ENCODE data around the gene TMEM201. TPM values are rescaled to one million over a fixed set of nuclear protein-coding genes. Genes with fewer than 3 reads are reported as not detected.
A peak's percentile ranks its signal among the peaks of the same experiment; 100 is the strongest.

Gene TMEM201
- 27.1 and 27.9 TPM in 2 replicates for total RNA-seq (2021; fragmentation: NEBNext Ultra II Directional; extraction: Animal tissue kit (Norgen Biotek cat#: 25700))
- polyA plus RNA-seq (2011; rRNA removed), result 8.2 and 14.2 TPM in 2 replicates
- 4.4 TPM for polyA plus RNA-seq (2011; cell fraction: cytosol; rRNA removed)
- polyA plus RNA-seq (2011; cell fraction: nucleus; rRNA removed), result 24.5 TPM
- 11.3 to 20.5 TPM (median 17.5 TPM) in 4 replicates for polyA plus RNA-seq (2012, experiment 1 of 2)
- 17.2 TPM for polyA plus RNA-seq (2012, experiment 2 of 2)
- 24.4 TPM for polyA plus RNA-seq (2013, experiment 1 of 2)
- 26.3 TPM for polyA plus RNA-seq (2013, experiment 2 of 2)
- polyA minus RNA-seq (2011; rRNA and poly(A)+ RNA removed), result 6.7 and 6.9 TPM in 2 replicates
- 12.9 TPM for polyA minus RNA-seq (2011; cell fraction: cytosol; rRNA and poly(A)+ RNA removed)
- polyA minus RNA-seq (2011; cell fraction: nucleus; rRNA and poly(A)+ RNA removed), result 20.1 TPM
- long read RNA-seq, experiment 1, partial matches to known transcripts, result 6 of 23 reads
- long read RNA-seq, experiment 1, other reads (novel, unspliced or antisense), result 14 of 23 reads
- long read RNA-seq, experiment 2, partial matches to known transcripts, result 1 of 1 reads
- long read RNA-seq, experiment 2, other reads (novel, unspliced or antisense), result 0 of 1 reads

GRCh38 chr1:9588551-9589143, at the start of gene TMEM201:
Gene TMEM201 (plus strand): TSS chr1:9588911. CDS start chr1:9588931, 20 bp downstream.
- Histone ChIP-seq H4K5ac (ENCODE audit: insufficient read length, low read depth, low read length) (no peak within 1 kb of the TSS), H2BK20ac (ENCODE audit: low read length) (no peak within 1 kb of the TSS), H3K14ac (ENCODE audit: insufficient read length) (no peak within 1 kb of the TSS), H3K56ac (replicated peaks; ENCODE audit: insufficient read length, low read depth, low read length) (no peak within 1 kb of the TSS), H3K18ac (ENCODE audit: extremely low read depth, low read length) (peak within 1 kb of the TSS; percentile 11), H3K4me3 (ENCODE audit: extremely low read depth in 1 of 4, insufficient read depth in 2 of 4, low read depth in 3 of 4, low read length in 4 of 4) (peak within 1 kb of the TSS; percentile 60 to 82 (median 70)), H3K4me2 (ENCODE audit: insufficient read depth in 1 of 2, low read depth in 2 of 2, low read length in 2 of 2) (peak within 1 kb of the TSS; percentile 86 to 91), H3K9me3 (ENCODE audit: insufficient read depth in 2 of 2, low read depth in 1 of 2, low read length in 1 of 2) (no peaks in the 10 kb centered on the region), H3K4ac (replicated peaks; ENCODE audit: insufficient read length, low read depth, low read length) (no peak within 1 kb of the TSS), H3K79me1 (ENCODE audit: low read depth, low read length) (peaks cover 7% of the 10 kb centered on the region), H3K23ac (ENCODE audit: insufficient read length) (no peak within 1 kb of the TSS), H3K4me1 (replicated peaks in 1 of 4; ENCODE audit: control insufficient read depth in 3 of 4, insufficient read depth in 4 of 4, low read length in 3 of 4) (peaks cover 0 to 35% (median 25%) of the 10 kb centered on the region in 4 experiments; a peak in 5 of 7 replicates), H4K91ac (replicated peaks; ENCODE audit: insufficient read length, low read length) (no peak within 1 kb of the TSS), H2BK12ac (ENCODE audit: low read depth, low read length) (no peak within 1 kb of the TSS), H3K79me2 (ENCODE audit: control insufficient read depth in 1 of 2, insufficient read depth in 2 of 2, low read length in 2 of 2) (peaks cover 6 to 44% of the 10 kb centered on the region in 2 experiments; a peak in 3 of 4 replicates), H2BK120ac (replicated peaks; ENCODE audit: low read depth, low read length) (no peak within 1 kb of the TSS), H3K27me3 (replicated peaks in 1 of 4; ENCODE audit: control insufficient read depth in 3 of 4, extremely low read depth in 1 of 4, insufficient read depth in 3 of 4, low read length in 3 of 4) (no peaks in the 10 kb centered on the region), H2AK5ac (ENCODE audit: low read depth, low read length) (no peak within 1 kb of the TSS), H2BK15ac (ENCODE audit: low read length) (no peak within 1 kb of the TSS), H3K36me3 (ENCODE audit: control insufficient read depth in 2 of 4, insufficient read depth in 4 of 4, low read length in 3 of 4) (no peaks in the 10 kb centered on the region), H3K27ac (ENCODE audit: low read depth, low read length) (no peak within 1 kb of the TSS; the same call in 1 of the 2 replicates), H2AFZ (ENCODE audit: low read length) (peak within 1 kb of the TSS; percentile 95; the same call in 1 of the 2 replicates), H3K23me2 (ENCODE audit: low read depth, low read length) (peaks cover 7% of the 10 kb centered on the region; the same call in 1 of the 2 replicates), H4K8ac (ENCODE audit: extremely low read depth, insufficient read depth, low read length) (peak within 1 kb of the TSS; percentile 48; the same call in 1 of the 2 replicates), H4K20me1 (replicated peaks in 1 of 2; ENCODE audit: control insufficient read depth in 1 of 2, insufficient read depth in 2 of 2, low read length in 2 of 2) (peaks cover 21 to 29% of the 10 kb centered on the region in 2 experiments), H2BK5ac (ENCODE audit: low read depth, low read length) (no peak within 1 kb of the TSS), H3K9ac (replicated peaks in 1 of 4; ENCODE audit: extremely low read depth in 1 of 4, low read depth in 3 of 4, low read length in 3 of 4) (peak within 1 kb of the TSS; percentile 51 to 73 (median 54))
- POLR2A ChIA-PET (ENCODE audit: partially characterized antibody), result interaction anchor here (0.6 to 1.2 kb wide), 4 partner anchors 12 to 41 kb away, joined by 3 read pairs; no protein-coding TSS in a partner anchor
- FAIRE-seq (no peak), DNase-seq (ENCODE audit: low read depth in 1 of 2, low spot score in 2 of 2) (peak; percentile 68 to 97)
- CTCF ChIA-PET (ENCODE audit: partially characterized antibody), result interaction anchor here (0.6 to 1.2 kb wide), 4 partner anchors 9 to 125 kb away, joined by 3 to 4 read pairs (median 4); no protein-coding TSS in a partner anchor
- 0% methylated on average over 1 of the region's 94 CpGs; no CpG with 5 or more reads in 1 of the 2 experiments for WGBS, 2 experiments (ENCODE audit: extremely low coverage in 1 of 2, insufficient coverage in 1 of 2, insufficient read length in 1 of 2, insufficient replicate concordance in 2 of 2, low coverage in 1 of 2, low lambda C conversion rate in 2 of 2, missing lambda C conversion rate in 1 of 2)
- TF ChIP-seq GABPA (IDR thresholded peaks at IDR 0.05; ENCODE audit: borderline replicate concordance, insufficient read depth, low read length), result no peak
- TF ChIP-seq PHF8 (conservative IDR thresholded peaks at IDR 0.05; ENCODE audit: low read depth, low read length), result peak; percentile 57; the same call in 1 of the 2 replicates
- no peak for TF ChIP-seq GTF2F1 (IDR thresholded peaks at IDR 0.05; ENCODE audit: borderline replicate concordance, low read depth, low read length)
